Activated naive CD4-positive, alpha-beta T cell (primary cell): ENCODE results near the gene SLC13A5.
"Not testable (repeated sequence)": the region's sequence is repeated elsewhere in the genome, so short reads cannot be mapped to it uniquely, and the experiment has no call there.

Experiments
- DNase-seq, 4 experiments: peaks; one replicate each; lab custom pipeline; 2025; lab: John Stamatoyannopoulos, UW

SLC13A5 gene

GRCh38 chr17:6661464-6661848 is 51.7 kb downstream of the SLC13A5 start:
- DNase-seq, result no peak

- DNase-seq, result no peak
Observed at GRCh38 chr17:6660805-6661463, 52.2 kb downstream of the SLC13A5 start.

GRCh38 chr17:6660101-6660500 is 53.1 kb downstream of the SLC13A5 start:
- no peak for DNase-seq

DNA sequence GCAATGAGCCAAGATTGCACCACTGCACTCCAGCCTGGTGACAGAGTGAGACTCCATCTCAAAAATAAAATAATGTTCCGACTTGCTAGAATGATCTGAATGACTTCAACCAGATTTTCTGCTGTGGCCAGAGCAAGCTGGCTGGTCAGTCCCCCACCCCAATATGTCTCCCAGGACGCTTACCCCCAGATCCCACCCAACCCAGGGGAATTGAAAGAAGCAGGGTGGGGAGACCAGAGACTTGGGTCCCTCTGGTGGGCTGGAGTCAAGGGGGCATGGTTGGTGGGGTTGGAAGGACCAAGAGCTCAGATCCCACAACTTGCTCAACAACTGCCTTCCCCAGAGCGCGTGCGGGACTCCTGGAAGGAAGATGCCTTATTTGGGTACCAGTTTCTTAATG is 54.8 kb downstream of the SLC13A5 start:
- DNase-seq, result not testable (repeated sequence)

DNA sequence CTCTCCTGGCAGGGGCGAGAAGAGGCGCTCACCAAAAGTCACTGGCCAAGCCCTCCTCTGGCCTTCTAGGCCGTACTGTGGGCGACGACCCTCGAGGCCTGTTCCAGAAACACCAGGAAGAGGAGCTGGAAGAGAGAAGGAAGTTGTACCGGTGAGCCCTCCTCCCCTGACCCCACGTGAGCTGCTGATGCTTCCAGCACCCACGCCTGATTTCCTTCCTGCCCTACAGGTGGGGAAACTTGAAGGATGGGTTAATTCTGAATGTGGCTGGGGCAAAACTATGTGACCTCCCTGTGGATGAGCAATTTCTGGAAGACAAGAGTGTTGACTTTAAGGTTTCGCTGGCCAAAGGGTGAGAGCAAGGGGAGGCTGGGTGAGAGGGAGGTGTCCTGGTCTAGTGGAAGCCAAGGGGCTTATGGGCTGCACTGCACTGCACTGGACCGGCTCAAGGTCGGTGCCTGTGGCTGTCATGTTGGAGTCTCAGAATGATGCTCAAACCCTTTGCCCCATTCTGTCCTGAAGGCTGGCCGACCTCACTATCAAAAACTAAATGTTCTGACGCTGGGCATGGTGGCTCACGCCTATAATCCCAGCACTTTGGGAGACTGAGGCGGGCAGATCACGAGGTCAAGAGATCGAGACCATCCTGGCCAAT is 55.4 kb downstream of the SLC13A5 start:
- no peak for DNase-seq

DNA sequence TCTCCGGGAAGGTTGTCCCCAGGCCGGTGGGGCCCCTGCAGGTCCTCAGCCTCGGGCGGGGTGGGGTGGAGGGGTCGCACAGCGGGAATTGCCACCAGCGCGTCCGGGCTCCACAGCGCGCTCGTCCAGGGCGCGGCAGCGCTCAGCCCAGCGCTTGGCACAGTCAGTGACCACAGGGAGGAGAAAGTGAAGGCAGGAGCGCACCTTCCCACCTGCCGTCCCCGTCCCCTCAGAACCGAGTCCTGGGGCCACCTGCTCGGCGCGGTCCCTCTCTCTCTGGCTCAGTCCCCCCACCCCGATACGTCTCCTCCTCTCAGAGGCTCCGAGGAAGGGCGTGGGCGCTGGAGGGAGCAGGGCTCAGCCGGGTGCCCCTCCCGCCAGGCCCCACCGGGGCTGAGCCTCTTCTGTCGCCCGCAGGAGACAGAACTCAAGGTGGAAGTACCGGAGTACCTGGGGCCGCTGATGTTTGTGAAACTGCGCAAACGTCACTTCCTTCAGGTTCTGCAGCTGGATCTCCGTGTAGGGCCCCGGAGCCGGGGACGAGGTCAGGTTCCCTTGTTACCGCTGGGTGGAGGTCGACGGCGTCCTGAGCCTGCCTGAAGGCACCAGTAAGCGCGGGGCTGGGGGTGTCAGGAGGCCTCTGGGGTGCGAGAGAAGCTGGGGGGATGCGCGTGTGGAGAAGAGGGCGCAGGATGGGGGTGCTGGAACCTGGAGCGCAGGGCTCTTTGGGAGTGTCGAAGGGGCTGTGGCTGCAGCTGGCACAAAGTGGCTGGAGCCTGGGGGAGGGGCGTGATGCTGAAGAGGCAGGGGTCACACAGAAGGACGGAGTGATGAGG is 56.2 kb downstream of the SLC13A5 start:
- peak in 3 of 4 experiments; percentile 28 to 61 (median 29) for DNase-seq

- not testable (repeated sequence) for DNase-seq
Observed at GRCh38 chr17:6655732-6656361, 57.3 kb downstream of the SLC13A5 start.

DNA sequence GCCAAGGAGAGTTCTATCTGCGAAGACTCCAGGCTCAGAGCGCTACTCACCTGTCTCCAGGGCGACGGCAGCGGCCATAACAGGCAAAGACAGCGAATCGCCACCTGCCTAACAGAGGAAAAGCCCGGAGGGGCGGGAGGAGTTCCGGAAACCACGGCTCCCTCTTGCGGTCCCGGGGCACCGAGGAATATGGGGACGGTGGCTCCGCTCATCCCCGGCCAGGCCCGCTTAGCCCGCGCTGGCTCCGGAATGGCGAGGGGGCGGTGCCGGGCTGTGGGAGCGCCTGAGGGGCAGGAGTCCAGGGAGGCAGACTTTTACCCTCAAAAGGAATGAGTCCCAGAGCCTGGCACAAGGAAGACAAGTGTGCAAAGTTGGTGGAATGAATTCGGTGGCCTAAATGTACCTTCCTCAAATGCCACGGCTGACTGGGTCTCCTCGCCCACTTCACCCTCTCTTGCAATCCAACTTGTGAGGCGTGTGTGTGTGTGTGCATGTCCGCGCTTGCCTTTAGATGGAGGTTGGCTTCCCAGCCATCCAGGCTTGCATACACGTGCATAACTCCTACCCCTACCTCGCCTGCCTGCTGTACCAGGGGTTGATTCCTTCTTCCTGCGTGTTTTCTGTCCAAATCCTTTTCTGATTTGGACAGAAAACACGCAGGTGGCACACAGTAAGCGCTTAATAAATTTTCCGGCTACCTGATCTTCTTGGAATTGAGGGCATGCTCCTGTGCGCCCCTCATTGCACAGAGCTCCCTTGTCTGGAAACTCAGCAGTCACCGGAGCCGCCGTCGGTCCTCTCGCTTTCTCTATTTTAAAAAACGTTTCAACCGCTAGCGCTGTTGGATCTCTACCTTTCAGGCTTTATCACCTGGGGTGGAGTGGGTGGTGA is 58.1 kb downstream of the SLC13A5 start:
- DNase-seq, result no peak

GRCh38 chr17:6651919-6652452 is 61.2 kb downstream of the SLC13A5 start:
- peak in 1 of 4 experiments; percentile 16 for DNase-seq

DNA sequence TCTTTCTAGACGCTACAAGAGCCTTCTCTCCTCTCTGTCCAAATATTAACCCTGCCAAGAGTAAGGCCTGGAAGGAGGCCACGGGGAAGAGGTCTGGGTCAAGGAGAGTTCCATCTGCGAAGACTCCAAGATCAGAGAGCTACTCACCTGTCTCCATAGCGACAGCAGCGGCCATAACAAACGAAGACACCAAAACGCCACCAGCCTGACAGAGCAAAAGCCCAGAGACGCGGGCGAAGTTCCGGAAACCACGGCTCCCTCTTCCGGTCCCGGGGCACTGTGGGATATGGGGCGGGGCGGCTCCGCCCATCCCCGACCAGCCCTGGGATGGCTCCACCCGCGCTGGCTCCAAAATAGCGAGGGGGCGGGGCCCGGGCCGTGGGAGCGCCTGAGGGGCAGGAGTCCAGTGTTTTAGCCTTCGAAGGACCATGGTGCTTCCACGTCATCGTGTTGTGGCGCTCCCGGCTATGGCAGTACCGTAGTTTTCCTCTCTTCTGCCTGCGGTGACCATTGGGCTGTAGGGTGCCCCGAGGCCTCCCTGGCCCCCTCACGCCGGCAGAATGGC is 61.7 kb downstream of the SLC13A5 start, which contains the start of the genes C17orf100 and MED31:
C17orf100 (plus strand) TSS at position 409 of the 565 bp plus-strand sequence; CDS start at position 561, 152 bp downstream.
MED31 (minus strand) TSS at position 252 of the 565 bp plus-strand sequence; CDS start at position 175, 77 bp downstream.
- peak; percentile 84 to 91 (median 88) for DNase-seq

GRCh38 chr17:6648181-6648580 is 65.0 kb downstream of the SLC13A5 start:
- DNase-seq, result no peak

DNA sequence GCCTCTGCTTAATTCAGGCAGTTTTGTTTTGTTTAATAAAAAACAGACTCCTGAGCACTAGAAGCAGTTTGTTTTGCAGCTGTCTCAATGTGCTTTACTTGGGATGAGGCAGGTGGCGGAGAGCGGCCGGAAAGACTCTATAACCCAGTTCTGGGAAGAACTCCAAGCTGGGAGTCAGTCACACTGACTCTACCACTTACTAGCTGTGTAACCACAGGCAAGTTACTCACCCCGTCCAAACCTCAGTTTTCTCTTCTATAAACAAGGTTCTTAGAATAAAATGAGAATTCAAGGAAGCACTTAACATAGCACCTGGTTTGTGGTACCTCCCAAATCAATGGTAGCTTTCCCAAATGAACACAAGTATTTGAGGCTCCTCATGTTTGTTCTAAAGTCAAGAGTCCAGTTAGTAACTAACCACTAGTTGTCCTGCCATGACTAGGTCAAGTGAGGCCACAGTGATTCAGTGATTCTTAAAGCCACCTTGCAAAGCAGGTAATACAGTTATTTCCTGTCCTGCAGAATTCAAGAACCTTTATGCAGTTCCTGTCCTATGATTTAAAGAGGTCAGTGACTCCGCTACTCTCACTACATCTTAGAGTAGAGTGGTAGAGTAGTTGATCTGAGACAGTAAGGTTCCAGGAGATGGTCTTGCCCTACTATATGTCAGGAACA is 69.6 kb downstream of the SLC13A5 start:
- no peak for DNase-seq

GRCh38 chr17:6642592-6642991 is 70.6 kb downstream of the SLC13A5 start:
- no peak for DNase-seq

GRCh38 chr17:6641247-6641863 is 71.8 kb downstream of the SLC13A5 start:
- DNase-seq, result no peak

GRCh38 chr17:6640536-6641246 is 72.5 kb downstream of the SLC13A5 start, which contains the start of the genes KIAA0753 and TXNDC17:
TSS of gene KIAA0753 (minus strand) at chr17:6640711. CDS start at chr17:6635103, 5,608 bp downstream.
TSS of gene TXNDC17 (plus strand) at chr17:6641060. CDS start at chr17:6641083, 23 bp downstream.
- peak; percentile 62 to 82 (median 76) for DNase-seq

DNA sequence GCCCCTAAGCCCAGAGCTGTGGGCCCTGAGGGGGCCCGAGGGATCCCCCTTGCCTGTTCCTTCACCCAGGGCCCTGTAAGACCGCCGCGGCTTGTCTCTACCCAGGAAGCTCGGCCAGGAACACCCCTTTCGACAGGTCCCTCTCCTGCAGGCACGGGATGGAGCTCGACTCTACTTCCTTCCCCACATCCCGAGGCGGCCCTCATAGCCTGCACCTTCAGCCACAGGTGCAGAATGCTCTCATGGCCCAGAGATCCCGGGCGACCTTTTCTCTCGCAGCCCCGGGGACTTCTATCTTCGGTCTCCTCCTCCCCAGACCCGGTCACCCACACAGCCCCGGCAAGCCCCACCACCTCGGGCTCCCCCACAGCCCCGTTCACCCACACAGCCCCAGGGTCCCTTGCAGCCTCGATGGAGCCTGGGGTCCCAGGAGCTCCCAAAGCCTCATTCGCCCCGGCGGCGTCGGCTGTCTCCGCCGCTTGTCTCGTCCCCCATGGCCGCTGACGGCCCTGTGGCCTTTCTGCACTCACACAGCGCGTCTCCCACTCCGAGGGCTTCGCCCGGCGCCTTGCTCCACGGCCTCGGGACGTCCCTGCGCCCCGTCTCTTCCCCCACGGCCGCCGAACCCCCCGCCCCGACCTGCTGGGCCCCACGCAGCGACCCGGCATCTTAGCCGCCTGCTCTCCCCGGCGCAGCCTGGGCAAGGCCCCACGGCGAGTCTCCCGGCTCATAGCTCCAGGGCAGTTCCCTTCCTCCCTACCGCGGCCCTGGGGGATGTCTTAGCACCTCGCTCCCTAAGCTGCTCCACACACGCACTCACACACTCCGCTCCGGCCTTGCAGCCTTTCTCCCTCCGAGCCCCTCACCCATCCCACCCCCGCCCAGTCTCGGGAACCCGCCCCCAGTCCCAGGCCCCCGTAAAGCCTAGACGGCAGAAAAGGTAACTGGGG is 73.3 kb downstream of the SLC13A5 start:
- no peak for DNase-seq

GRCh38 chr17:6639014-6639585 is 74.1 kb downstream of the SLC13A5 start:
- no peak for DNase-seq
